ENCODE measurements around the gene RICTOR. TPM values are rescaled to one million over a fixed set of nuclear protein-coding genes. Genes with fewer than 3 reads are reported as not detected.
A peak's percentile ranks its signal among the peaks of the same experiment; 100 is the strongest.

RICTOR gene
- total and polyA plus RNA-seq, 2 donors from 2014 or later, result 3.4 to 43.8 TPM

- H3K4me3 ChIP-seq (ENCODE audit: low read length in 3 of 3), result no peak overlapping the region
- DNase-seq (no peak), FAIRE-seq (peak; percentile 58)
- no peak overlapping the region for H3K9ac ChIP-seq (ENCODE audit: low read length in 3 of 3)
- H3K36me3 ChIP-seq (ENCODE audit: control insufficient read depth in 2 of 3, insufficient read depth in 3 of 3, low read length in 3 of 3), result no peaks in the 10 kb centered on the region
- no peaks in the 10 kb centered on the region for H3K27me3 ChIP-seq (ENCODE audit: control insufficient read depth, insufficient read depth, low read length)
- intact Hi-C loops (cut with DNase I), result no loop called here
- no peaks in the 10 kb centered on the region for H3K9me3 ChIP-seq (ENCODE audit: control insufficient read depth in 2 of 3, insufficient read depth in 1 of 3, low read length in 3 of 3)
- H3K27ac ChIP-seq (ENCODE audit: low read depth in 2 of 2, low read length in 2 of 2), result no peak overlapping the region
- TF ChIP-seq CTCF (IDR thresholded peaks at IDR 0.05; ENCODE audit: borderline replicate concordance, extremely low read depth, insufficient read depth), result no peak
- no peaks in the 10 kb centered on the region for H3K4me1 ChIP-seq (ENCODE audit: control insufficient read depth in 2 of 3, insufficient read depth in 2 of 3, low read depth in 1 of 3, low read length in 3 of 3)
Measured at GRCh38 chr5:39107350-39107749, 33.2 kb upstream of the RICTOR start.

GRCh38 chr5:39106322-39106721, 32.1 kb upstream of the RICTOR start:
- H3K27me3 ChIP-seq (ENCODE audit: control insufficient read depth, insufficient read depth, low read length), result no peaks in the 10 kb centered on the region
- H3K4me3 ChIP-seq (ENCODE audit: low read length in 3 of 3), result no peak overlapping the region
- intact Hi-C loops (cut with DNase I), result no loop called here
- no peaks in the 10 kb centered on the region for H3K9me3 ChIP-seq (ENCODE audit: control insufficient read depth in 2 of 3, insufficient read depth in 1 of 3, low read length in 3 of 3)
- DNase-seq (no peak), FAIRE-seq (peak; percentile 65)
- H3K9ac ChIP-seq (ENCODE audit: low read length in 3 of 3), result no peak overlapping the region
- H3K27ac ChIP-seq (ENCODE audit: low read depth in 2 of 2, low read length in 2 of 2), result no peak overlapping the region
- TF ChIP-seq CTCF (IDR thresholded peaks at IDR 0.05; ENCODE audit: borderline replicate concordance, extremely low read depth, insufficient read depth), result no peak
- no peaks in the 10 kb centered on the region for H3K36me3 ChIP-seq (ENCODE audit: control insufficient read depth in 2 of 3, insufficient read depth in 3 of 3, low read length in 3 of 3)
- no peaks in the 10 kb centered on the region for H3K4me1 ChIP-seq (ENCODE audit: control insufficient read depth in 2 of 3, insufficient read depth in 2 of 3, low read depth in 1 of 3, low read length in 3 of 3)

GRCh38 chr5:39104221-39104620, 30.0 kb upstream of the RICTOR start:
- TF ChIP-seq CTCF (IDR thresholded peaks at IDR 0.05; ENCODE audit: borderline replicate concordance, extremely low read depth, insufficient read depth), result no peak
- FAIRE-seq, result no peak

GRCh38 chr5:39102684-39103155, 28.5 kb upstream of the RICTOR start:
- Histone ChIP-seq H3K27ac (ENCODE audit: low read depth in 2 of 2, low read length in 2 of 2) (no peak overlapping the region), H3K4me1 (ENCODE audit: control insufficient read depth in 2 of 3, insufficient read depth in 2 of 3, low read depth in 1 of 3, low read length in 3 of 3) (no peaks in the 10 kb centered on the region), H3K36me3 (ENCODE audit: control insufficient read depth in 2 of 3, insufficient read depth in 3 of 3, low read length in 3 of 3) (no peaks in the 10 kb centered on the region), H3K9me3 (ENCODE audit: control insufficient read depth in 2 of 3, insufficient read depth in 1 of 3, low read length in 3 of 3) (no peaks in the 10 kb centered on the region), H3K27me3 (ENCODE audit: control insufficient read depth, insufficient read depth, low read length) (no peaks in the 10 kb centered on the region), H3K9ac (ENCODE audit: low read length in 3 of 3) (no peak overlapping the region), H3K4me3 (ENCODE audit: low read length in 3 of 3) (no peak overlapping the region)
- FAIRE-seq (no peak), DNase-seq (no peak)
- intact Hi-C loops (cut with DNase I), result no loop called here
- TF ChIP-seq CTCF (IDR thresholded peaks at IDR 0.05; ENCODE audit: borderline replicate concordance, extremely low read depth, insufficient read depth), result no peak

More at GRCh38 chr5:39104221-39104620, 30.0 kb upstream of the RICTOR start:
- Histone ChIP-seq H3K9me3 (ENCODE audit: control insufficient read depth in 2 of 3, insufficient read depth in 1 of 3, low read length in 3 of 3) (no peaks in the 10 kb centered on the region), H3K4me1 (ENCODE audit: control insufficient read depth in 2 of 3, insufficient read depth in 2 of 3, low read depth in 1 of 3, low read length in 3 of 3) (no peaks in the 10 kb centered on the region), H3K27ac (ENCODE audit: low read depth in 2 of 2, low read length in 2 of 2) (no peak overlapping the region), H3K9ac (ENCODE audit: low read length in 3 of 3) (no peak overlapping the region), H3K4me3 (ENCODE audit: low read length in 3 of 3) (no peak overlapping the region), H3K36me3 (ENCODE audit: control insufficient read depth in 2 of 3, insufficient read depth in 3 of 3, low read length in 3 of 3) (no peaks in the 10 kb centered on the region), H3K27me3 (ENCODE audit: control insufficient read depth, insufficient read depth, low read length) (no peaks in the 10 kb centered on the region)
- intact Hi-C loops (cut with DNase I), result no loop called here
- DNase-seq, result no peak
